OCI-LY7 (cell line): ENCODE measurements around the gene TRIM40.

ENCODE experiments used
- EZH2phosphoT487 ChIP-seq: fragments of 200-600 bp; sonication (generic); IDR thresholded peaks from 2 replicates; pipeline ENCODE4 v1.6.1; 2018; ENCODE audit warnings: low read depth, borderline replicate concordance, mild to moderate bottlenecking, mixed run types, antibody characterized with exemption, low read length, moderate library complexity, mixed read lengths
- TF ChIP-seq, protein P1 (sequence below): fragments of 200-600 bp; sonication (generic); conservative IDR thresholded peaks from 2 replicates; pipeline ENCODE4 v1.5.1; 2014; ENCODE audit warnings: mild to moderate bottlenecking, antibody characterized with exemption, low read length, moderate library complexity, mixed read lengths

- TF ChIP-seq, protein P1, sequence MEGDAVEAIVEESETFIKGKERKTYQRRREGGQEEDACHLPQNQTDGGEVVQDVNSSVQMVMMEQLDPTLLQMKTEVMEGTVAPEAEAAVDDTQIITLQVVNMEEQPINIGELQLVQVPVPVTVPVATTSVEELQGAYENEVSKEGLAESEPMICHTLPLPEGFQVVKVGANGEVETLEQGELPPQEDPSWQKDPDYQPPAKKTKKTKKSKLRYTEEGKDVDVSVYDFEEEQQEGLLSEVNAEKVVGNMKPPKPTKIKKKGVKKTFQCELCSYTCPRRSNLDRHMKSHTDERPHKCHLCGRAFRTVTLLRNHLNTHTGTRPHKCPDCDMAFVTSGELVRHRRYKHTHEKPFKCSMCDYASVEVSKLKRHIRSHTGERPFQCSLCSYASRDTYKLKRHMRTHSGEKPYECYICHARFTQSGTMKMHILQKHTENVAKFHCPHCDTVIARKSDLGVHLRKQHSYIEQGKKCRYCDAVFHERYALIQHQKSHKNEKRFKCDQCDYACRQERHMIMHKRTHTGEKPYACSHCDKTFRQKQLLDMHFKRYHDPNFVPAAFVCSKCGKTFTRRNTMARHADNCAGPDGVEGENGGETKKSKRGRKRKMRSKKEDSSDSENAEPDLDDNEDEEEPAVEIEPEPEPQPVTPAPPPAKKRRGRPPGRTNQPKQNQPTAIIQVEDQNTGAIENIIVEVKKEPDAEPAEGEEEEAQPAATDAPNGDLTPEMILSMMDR, result no peak
- TF ChIP-seq EZH2phosphoT487, result no peak
Observed at GRCh38 chr6:30155520-30156261, 19.8 kb downstream of the TRIM40 start.
